AG08395 (cell line): Measurements from ENCODE around the gene HOTAIR.

Experiments
- DNase-seq: peaks from one replicate; pipeline ENCODE4 v3.0.0; 2012; ENCODE audit warnings: mixed read lengths, low spot score

HOTAIR gene

GRCh38 chr12:53974084-53975063, at the start of gene HOTAIR:
Gene HOTAIR, minus strand, starts transcription at chr12:53974954.
- peak; percentile 74 for DNase-seq

DNA sequence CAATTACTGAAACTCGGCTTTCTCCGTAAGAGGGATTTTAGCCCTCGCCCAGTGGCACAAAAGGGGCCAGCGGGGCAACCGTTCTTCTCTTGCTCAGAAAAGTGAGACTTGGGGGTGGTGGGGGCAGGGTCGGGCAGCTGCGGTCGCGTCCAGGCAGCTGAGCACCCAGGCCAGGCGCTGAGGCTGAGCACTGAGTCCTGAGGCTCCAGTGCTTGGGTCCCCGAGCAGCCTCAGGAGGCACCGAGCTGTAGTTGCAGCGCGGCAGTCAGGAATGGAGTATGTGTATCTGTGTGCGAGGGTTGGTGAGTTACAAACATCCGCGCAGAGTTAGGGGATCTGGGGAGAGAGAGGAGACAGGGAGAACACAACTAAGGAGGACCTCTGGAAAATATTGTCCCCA, 49.4 kb upstream of the HOTAIR start:
- DNase-seq, result no peak

DNA sequence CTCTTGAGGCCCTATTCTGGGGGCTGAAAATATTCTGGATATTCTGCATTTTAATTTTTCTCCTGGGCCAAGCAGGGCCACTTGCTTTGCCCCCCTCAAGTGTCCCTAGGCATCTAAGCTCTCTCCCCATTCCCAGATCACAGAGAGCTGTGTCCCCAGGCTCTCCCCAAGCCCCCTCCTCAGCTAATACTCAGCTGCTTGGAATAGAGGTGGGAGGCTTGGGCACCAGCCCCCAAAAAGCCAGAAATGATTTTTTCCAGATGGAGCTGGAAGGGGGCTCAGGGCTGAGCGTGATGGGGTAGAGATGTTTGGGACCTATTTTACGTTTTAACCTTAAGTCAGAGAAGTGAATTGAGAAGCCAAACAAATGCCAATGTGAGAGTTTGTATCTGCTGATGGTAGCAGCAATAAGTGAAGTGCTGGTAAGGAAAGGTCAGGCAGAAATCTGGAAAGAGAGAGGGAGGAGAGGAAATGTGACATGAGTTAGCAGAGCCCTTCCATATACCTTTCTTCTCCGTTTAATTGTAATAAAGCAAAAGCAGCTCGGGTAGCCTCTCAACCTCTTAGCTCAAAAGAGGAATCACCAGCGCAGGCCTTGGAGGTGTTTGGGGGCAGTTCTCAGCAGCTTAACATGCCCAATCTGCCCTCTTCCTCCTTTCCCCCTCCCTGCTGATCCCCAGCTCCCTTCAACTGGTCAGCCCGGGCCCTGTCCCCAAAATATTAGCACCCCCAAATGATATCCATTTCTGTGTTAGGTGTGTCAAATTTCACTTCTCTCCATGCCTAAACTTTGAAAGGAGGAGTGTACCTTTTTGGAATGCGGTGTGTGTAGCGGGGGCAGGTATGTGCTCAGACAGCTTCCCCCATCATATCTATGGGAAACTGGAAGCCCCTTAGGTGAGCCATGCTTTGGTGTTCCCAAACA, 48.5 kb upstream of the HOTAIR start:
- no peak for DNase-seq

DNA sequence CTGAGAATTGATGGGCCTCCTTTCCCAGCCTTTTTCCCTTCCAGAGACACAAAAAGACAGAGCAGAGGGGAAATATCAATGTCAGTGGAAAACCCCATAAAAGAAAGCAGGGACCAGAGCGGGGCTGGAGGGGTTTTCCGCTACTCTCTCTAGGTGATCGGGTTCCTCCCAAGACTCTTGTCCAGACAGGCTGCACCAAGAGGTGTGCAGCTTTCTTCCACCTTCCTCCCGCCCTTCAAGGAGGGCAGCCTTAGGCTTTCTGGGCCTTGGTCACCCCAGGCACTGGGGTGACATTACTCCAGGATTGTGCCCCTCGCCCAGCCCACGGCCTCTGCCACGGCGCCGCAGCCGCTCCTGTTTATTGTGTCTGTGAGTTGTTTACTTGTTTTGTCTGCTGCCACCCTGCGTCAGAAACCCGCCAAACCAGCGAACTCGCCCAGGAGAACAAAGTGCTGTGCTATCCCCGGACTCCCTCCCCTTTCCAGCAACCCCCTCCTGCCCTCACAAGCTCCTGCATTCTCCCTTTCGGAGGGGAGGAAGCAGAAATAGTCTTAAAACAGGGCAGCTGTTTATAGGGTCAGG, 46.8 kb upstream of the HOTAIR start:
- DNase-seq, result no peak

- DNase-seq, result no peak
These were observed 46.0 kb upstream of the HOTAIR start for GRCh38 chr12:54020591-54021405.

GRCh38 chr12:54019924-54020590, 45.3 kb upstream of the HOTAIR start:
- DNase-seq, result no peak

- DNase-seq, result no peak
These were observed 44.5 kb upstream of the HOTAIR start for GRCh38 chr12:54019091-54019811.

DNA sequence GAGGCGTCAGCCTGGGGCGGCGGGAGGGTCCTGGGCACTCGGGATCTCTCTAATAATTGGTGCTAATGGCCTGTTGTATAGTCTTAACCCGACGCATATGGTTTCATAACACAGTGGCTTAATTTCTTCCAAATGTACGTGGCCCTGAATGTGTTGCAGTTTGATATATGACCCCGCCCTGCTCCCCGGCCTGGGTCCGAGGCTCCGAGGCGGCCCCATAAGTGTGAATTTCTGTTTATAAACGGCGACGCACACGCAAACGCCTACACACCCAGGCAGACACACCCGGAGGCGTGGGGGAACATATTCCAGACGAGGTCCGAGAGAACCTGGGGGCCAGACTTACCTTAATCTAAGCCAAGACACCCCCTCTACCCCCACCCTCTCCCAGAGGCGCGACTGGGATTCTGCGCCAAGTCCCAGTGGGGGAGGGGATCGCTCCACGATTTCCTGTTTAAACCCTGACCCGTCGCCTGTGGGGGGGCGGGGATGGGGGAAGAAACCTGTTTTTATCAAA, 43.8 kb upstream of the HOTAIR start:
- DNase-seq, result peak; percentile 54

GRCh38 chr12:54017878-54018467, 43.2 kb upstream of the HOTAIR start:
- peak; percentile 97 for DNase-seq

- DNase-seq, result no peak
These were observed 42.5 kb upstream of the HOTAIR start for GRCh38 chr12:54017027-54017788.

- DNase-seq, result peak; percentile 73
These were observed 41.8 kb upstream of the HOTAIR start for GRCh38 chr12:54016478-54016964.

DNA sequence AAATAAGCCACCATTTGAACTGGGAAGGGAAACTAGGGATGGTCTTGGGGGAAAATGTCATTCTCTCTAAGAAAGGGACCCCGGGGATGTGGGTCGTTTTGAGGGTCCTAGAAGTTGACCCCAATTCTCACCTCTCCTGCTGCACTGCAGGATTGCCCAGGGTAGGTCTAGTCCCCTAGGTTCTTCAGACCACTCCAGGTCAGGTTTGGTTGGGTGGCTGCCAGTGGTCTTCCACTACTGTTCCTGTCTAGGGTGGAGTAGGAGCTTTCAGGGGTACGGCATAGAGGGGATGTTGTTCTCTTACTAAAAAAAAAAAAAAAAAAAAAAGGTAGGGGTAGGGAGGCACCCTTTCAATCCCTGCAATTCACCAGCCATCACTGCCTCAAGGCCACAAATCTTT, 41.3 kb upstream of the HOTAIR start:
- DNase-seq, result no peak

GRCh38 chr12:54015018-54015931, 40.5 kb upstream of the HOTAIR start:
- no peak for DNase-seq

DNA sequence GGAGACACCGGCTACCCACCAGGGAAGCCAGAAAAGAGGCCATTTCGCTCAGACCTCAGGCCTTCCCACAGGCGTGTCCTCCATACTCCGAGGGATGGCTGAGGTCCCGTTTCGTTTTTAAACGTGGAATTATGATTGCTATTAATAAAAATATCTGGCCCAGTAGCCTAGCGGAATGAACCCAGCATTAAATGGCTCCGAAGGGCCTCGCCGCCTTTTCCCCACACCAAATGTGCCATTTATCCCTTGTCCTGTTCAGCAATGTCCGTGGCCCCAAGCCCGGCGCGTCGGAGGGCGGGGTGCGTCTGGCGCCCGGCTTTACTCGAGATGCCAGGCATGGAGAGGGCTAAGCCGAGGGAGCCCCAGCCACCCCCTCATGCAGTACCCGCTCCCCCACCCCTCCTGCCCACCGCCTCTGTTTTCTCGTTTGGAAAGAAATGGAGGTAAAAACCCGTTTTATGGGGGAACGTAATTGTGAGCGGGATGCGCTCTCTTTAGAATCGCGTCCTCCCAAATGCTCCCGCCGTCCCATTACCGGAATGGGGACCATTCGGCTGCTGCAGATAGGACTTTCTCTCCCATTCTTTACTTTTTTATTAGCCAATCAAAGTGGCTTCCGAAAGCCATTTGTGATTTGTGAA, 39.7 kb upstream of the HOTAIR start:
- DNase-seq, result no peak

- DNase-seq, result no peak
These were observed 38.1 kb upstream of the HOTAIR start for GRCh38 chr12:54012631-54013409.
